Measurements from ENCODE around the gene CAMTA1.

CAMTA1 gene

DNA sequence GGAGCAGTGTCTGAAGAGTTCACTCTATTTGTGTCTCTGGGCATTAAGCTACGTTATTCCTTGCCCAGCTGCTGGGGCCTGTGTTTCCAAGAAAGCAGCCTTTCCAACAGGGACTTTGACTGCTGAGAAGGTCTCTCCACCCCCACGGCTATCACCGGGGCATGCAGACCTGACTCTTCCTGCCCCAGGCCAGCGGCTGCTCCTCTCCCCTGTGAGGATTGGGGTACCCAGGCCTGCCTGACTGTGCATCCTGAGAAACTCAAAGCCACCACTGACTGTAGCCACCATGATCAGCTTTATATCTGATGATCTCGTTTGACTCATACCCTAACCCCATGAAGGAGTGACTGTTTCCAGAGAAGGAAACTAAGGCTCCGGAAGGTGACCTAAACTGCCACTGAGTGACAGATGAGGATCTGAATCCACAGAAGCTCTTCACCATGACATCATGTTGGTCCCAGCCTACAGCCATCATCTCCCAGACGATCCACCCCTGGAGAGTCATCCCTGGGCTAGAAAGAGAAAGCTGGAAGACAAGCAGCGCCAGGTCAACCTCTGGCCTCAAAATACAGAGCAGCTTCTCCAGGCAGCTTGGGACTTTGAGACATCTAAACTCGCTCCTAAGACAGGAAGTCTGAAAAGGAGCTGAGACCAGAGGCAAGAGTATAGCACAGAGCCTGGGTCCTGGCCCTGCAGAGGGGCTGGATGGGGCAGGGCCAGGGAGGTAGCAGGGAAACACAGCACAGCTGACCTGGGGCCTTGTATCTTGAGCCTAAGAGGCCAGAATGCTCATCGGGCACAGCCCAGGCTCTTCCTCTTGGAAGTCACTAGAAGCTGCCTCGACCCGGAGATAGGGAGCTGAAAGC, 741.8 kb downstream of the CAMTA1 start:
- Histone ChIP-seq H3K9me3 (ENCODE audit: control insufficient read depth in 1 of 2, low read length in 2 of 2) (no peaks in the 10 kb centered on the region), H3K4me3 (ENCODE audit: low read depth in 1 of 2, low read length in 2 of 2) (no peak overlapping the region), H3K27ac (ENCODE audit: low read length) (no peak overlapping the region), H3K36me3 (ENCODE audit: control insufficient read depth in 1 of 2, insufficient read depth in 2 of 2, low read length in 2 of 2) (no peaks in the 10 kb centered on the region), H3K4me1 (ENCODE audit: control insufficient read depth in 1 of 2, insufficient read depth in 2 of 2, low read length in 2 of 2) (no peaks in the 10 kb centered on the region), H3K27me3 (ENCODE audit: low read depth, low read length) (no peaks in the 10 kb centered on the region)

DNA sequence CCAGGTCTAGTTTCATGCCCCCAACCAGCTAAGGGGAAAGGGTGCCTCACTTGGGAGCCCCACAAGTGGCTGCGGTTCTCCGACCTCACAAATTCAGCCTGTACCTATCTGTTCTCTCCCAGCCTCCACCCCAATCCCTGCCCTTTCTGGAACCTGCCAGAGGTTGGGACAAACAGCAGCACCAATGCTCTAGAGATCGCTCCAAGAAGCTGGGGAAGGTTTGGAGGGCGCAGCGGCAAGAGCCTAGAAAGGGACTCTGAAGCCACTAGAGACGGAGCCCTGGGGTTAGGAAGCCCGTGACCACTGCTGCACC, 742.4 kb downstream of the CAMTA1 start:
- H3K9me3 ChIP-seq (ENCODE audit: control insufficient read depth in 1 of 2, low read length in 2 of 2) = no peaks in the 10 kb centered on the region
- H3K27ac ChIP-seq (ENCODE audit: low read length) = no peak overlapping the region
- H3K4me1 ChIP-seq (ENCODE audit: control insufficient read depth in 1 of 2, insufficient read depth in 2 of 2, low read length in 2 of 2) = no peaks in the 10 kb centered on the region
- no peaks in the 10 kb centered on the region for H3K36me3 ChIP-seq (ENCODE audit: control insufficient read depth in 1 of 2, insufficient read depth in 2 of 2, low read length in 2 of 2)
- no peaks in the 10 kb centered on the region for H3K27me3 ChIP-seq (ENCODE audit: low read depth, low read length)
- no peak overlapping the region for H3K4me3 ChIP-seq (ENCODE audit: low read depth in 1 of 2, low read length in 2 of 2)

GRCh38 chr1:7528386-7529198, 743.3 kb downstream of the CAMTA1 start:
- H3K27ac ChIP-seq (ENCODE audit: low read length) = no peak overlapping the region
- no peaks in the 10 kb centered on the region for H3K4me1 ChIP-seq (ENCODE audit: control insufficient read depth in 1 of 2, insufficient read depth in 2 of 2, low read length in 2 of 2)
- no peaks in the 10 kb centered on the region for H3K27me3 ChIP-seq (ENCODE audit: low read depth, low read length)
- no peaks in the 10 kb centered on the region for H3K36me3 ChIP-seq (ENCODE audit: control insufficient read depth in 1 of 2, insufficient read depth in 2 of 2, low read length in 2 of 2)
- no peak overlapping the region for H3K4me3 ChIP-seq (ENCODE audit: low read depth in 1 of 2, low read length in 2 of 2)
- H3K9me3 ChIP-seq (ENCODE audit: control insufficient read depth in 1 of 2, low read length in 2 of 2) = no peaks in the 10 kb centered on the region

- Histone ChIP-seq H3K36me3 (ENCODE audit: control insufficient read depth in 1 of 2, insufficient read depth in 2 of 2, low read length in 2 of 2) (no peaks in the 10 kb centered on the region), H3K4me1 (ENCODE audit: control insufficient read depth in 1 of 2, insufficient read depth in 2 of 2, low read length in 2 of 2) (peaks cover 0 to 9% of the 10 kb centered on the region in 2 donors), H3K27ac (ENCODE audit: low read length) (no peak overlapping the region), H3K9me3 (ENCODE audit: control insufficient read depth in 1 of 2, low read length in 2 of 2) (no peaks in the 10 kb centered on the region), H3K4me3 (ENCODE audit: low read depth in 1 of 2, low read length in 2 of 2) (no peak overlapping the region), H3K27me3 (ENCODE audit: low read depth, low read length) (no peaks in the 10 kb centered on the region)
Measured at GRCh38 chr1:7529917-7530316, 744.7 kb downstream of the CAMTA1 start.

GRCh38 chr1:7531562-7532340, 746.5 kb downstream of the CAMTA1 start:
- no peaks in the 10 kb centered on the region for H3K36me3 ChIP-seq (ENCODE audit: control insufficient read depth in 1 of 2, insufficient read depth in 2 of 2, low read length in 2 of 2)
- no peaks in the 10 kb centered on the region for H3K27me3 ChIP-seq (ENCODE audit: low read depth, low read length)
- H3K27ac ChIP-seq (ENCODE audit: low read length) = no peak overlapping the region
- H3K4me3 ChIP-seq (ENCODE audit: low read depth in 1 of 2, low read length in 2 of 2) = no peak overlapping the region
- peaks cover 0 to 9% of the 10 kb centered on the region in 2 donors for H3K4me1 ChIP-seq (ENCODE audit: control insufficient read depth in 1 of 2, insufficient read depth in 2 of 2, low read length in 2 of 2)
- H3K9me3 ChIP-seq (ENCODE audit: control insufficient read depth in 1 of 2, low read length in 2 of 2) = no peaks in the 10 kb centered on the region

DNA sequence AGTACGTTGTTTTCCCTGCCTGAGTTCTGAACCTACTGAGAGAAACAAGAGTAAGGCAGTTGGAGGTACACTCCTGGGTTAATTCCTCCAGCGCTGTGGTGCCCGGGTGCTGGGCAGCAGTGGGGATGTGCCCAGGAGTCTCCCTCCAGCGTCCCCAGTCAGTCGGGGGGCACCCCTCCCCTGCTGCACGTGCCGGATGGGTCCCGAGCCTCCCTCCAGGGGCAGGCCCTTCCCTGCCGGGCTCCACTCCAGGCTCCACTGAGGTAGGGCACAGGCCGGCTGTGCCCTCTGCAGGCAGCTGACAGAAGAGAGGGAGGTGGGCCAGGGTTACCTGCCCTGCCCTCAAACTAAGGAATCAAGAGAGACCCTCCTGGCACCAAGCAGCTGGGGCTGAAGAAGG, 747.8 kb downstream of the CAMTA1 start:
- Histone ChIP-seq H3K27me3 (ENCODE audit: low read depth, low read length) (no peaks in the 10 kb centered on the region), H3K27ac (ENCODE audit: low read length) (no peak overlapping the region), H3K4me1 (ENCODE audit: control insufficient read depth in 1 of 2, insufficient read depth in 2 of 2, low read length in 2 of 2) (peaks cover 0 to 9% of the 10 kb centered on the region in 2 donors), H3K9me3 (ENCODE audit: control insufficient read depth in 1 of 2, low read length in 2 of 2) (no peaks in the 10 kb centered on the region), H3K4me3 (ENCODE audit: low read depth in 1 of 2, low read length in 2 of 2) (no peak overlapping the region), H3K36me3 (ENCODE audit: control insufficient read depth in 1 of 2, insufficient read depth in 2 of 2, low read length in 2 of 2) (no peaks in the 10 kb centered on the region)

DNA sequence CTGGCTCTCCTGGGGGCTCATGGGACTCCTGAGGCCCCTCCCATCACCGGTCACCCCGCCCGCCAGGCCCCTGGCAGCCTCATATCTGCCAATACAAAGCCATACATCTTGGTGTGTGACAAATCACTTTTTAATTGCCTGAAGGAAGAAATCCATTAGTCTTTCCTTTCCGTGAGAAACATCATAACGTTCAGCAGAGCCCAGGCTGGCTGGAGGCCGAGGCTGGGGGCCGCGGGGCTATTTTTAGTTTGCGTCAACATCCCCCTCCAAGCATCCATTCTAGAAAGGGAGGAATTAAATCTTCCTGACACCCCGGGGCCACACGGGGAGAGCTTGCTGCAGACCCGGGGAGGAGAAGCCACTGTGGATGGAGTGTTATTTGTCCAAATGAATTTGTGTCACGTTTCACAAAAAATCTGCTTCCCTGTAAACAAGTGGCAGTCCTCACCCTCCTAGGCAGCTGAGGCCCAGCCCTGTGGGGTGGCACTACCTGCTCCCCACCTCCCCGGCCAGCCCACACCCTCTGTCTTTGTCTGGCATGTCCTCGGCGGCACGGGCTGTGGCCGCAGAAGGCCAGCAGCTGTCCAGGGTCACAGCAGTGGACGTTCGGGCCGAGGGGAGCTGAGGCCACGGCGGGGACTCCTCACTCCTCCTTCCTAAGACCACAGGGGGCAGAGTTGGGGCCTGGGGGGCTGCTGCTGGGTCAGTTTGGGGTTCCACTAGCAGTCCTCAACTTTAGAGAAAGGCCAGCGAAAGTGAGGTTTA, 749.0 kb downstream of the CAMTA1 start:
- Histone ChIP-seq H3K4me3 (ENCODE audit: low read depth in 1 of 2, low read length in 2 of 2) (no peak overlapping the region), H3K4me1 (ENCODE audit: control insufficient read depth in 1 of 2, insufficient read depth in 2 of 2, low read length in 2 of 2) (peaks cover 0 to 9% of the 10 kb centered on the region in 2 donors), H3K27ac (ENCODE audit: low read length) (no peak overlapping the region), H3K27me3 (ENCODE audit: low read depth, low read length) (no peaks in the 10 kb centered on the region), H3K36me3 (ENCODE audit: control insufficient read depth in 1 of 2, insufficient read depth in 2 of 2, low read length in 2 of 2) (no peaks in the 10 kb centered on the region), H3K9me3 (ENCODE audit: control insufficient read depth in 1 of 2, low read length in 2 of 2) (no peaks in the 10 kb centered on the region)

DNA sequence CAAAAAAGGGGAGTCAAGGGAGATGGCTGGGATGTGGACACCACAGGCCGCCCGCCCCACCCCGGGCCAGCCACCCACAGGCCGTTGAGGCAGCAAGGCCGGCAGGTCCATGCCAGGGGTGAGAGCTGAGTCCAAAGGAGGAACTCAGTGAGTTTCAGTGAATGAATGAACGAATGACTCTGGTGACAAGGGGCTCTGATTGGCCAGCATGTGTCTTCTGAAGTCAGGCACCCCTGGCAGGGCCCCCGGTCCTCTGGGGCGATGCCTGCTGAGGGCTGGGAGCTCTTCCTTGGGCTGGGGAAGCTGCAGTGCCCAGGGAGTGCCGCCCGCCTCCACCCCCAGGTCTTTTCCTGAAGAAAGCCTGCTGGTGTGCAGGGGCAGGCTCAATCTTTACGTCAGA, 749.8 kb downstream of the CAMTA1 start:
- Histone ChIP-seq H3K4me1 (ENCODE audit: control insufficient read depth in 1 of 2, insufficient read depth in 2 of 2, low read length in 2 of 2) (peaks cover 0 to 9% of the 10 kb centered on the region in 2 donors), H3K27me3 (ENCODE audit: low read depth, low read length) (no peaks in the 10 kb centered on the region), H3K36me3 (ENCODE audit: control insufficient read depth in 1 of 2, insufficient read depth in 2 of 2, low read length in 2 of 2) (no peaks in the 10 kb centered on the region), H3K4me3 (ENCODE audit: low read depth in 1 of 2, low read length in 2 of 2) (no peak overlapping the region), H3K9me3 (ENCODE audit: control insufficient read depth in 1 of 2, low read length in 2 of 2) (no peaks in the 10 kb centered on the region), H3K27ac (ENCODE audit: low read length) (no peak overlapping the region)

- H3K36me3 ChIP-seq (ENCODE audit: control insufficient read depth in 1 of 2, insufficient read depth in 2 of 2, low read length in 2 of 2) = no peaks in the 10 kb centered on the region
- H3K27ac ChIP-seq (ENCODE audit: low read length) = no peak overlapping the region
- H3K4me1 ChIP-seq (ENCODE audit: control insufficient read depth in 1 of 2, insufficient read depth in 2 of 2, low read length in 2 of 2) = peaks cover 0 to 9% of the 10 kb centered on the region in 2 donors
- no peaks in the 10 kb centered on the region for H3K27me3 ChIP-seq (ENCODE audit: low read depth, low read length)
- no peaks in the 10 kb centered on the region for H3K9me3 ChIP-seq (ENCODE audit: control insufficient read depth in 1 of 2, low read length in 2 of 2)
- no peak overlapping the region for H3K4me3 ChIP-seq (ENCODE audit: low read depth in 1 of 2, low read length in 2 of 2)
Measured at GRCh38 chr1:7535934-7536878, 751.0 kb downstream of the CAMTA1 start.

Measured in muscle layer of duodenum (tissue), 2 donors.